ENCODE measurements around the gene EFCAB6.

GRCh38 chr22:43734370-43735150 is 77.5 kb downstream of the EFCAB6 start:
- TF ChIP-seq CTCF (conservative IDR thresholded peaks at IDR 0.05; ENCODE audit: low read length), result no peak
- TF ChIP-seq EZH2phosphoT487 (IDR thresholded peaks at IDR 0.05; ENCODE audit: borderline replicate concordance, low read depth, low read length), result no peak
